HUES6 (cell line): ENCODE results near the gene PLSCR4.
"Not testable (repeated sequence)": the region's sequence is repeated elsewhere in the genome, so short reads cannot be mapped to it uniquely, and the experiment has no call there.

Experiments used
- H3K27ac ChIP-seq: 2 replicates; pipeline ENCODE4 v1.7.0; 2013; ENCODE audit warnings: low read depth, mild to moderate bottlenecking, low read length, inconsistent platforms
- H3K27me3 ChIP-seq: 2 replicates; pipeline ENCODE4 v1.6.1; 2013; ENCODE audit warnings: low read length; ENCODE audit not compliant: control insufficient read depth, insufficient read depth
- H3K36me3 ChIP-seq: 2 replicates; pipeline ENCODE4 v1.6.1; 2013; ENCODE audit warnings: low read length; ENCODE audit not compliant: control insufficient read depth, insufficient read depth
- H3K4me1 ChIP-seq: 2 replicates; pipeline ENCODE4 v1.6.1; 2013; ENCODE audit warnings: low read length; ENCODE audit not compliant: control insufficient read depth, insufficient read depth
- H3K4me3 ChIP-seq: 2 replicates; pipeline ENCODE4 v1.5.1; 2013; ENCODE audit warnings: low read depth, low read length
- H3K9ac ChIP-seq: one replicate; pipeline ENCODE4 v1.6.1; 2013; ENCODE audit warnings: mild to moderate bottlenecking, low read length
- H3K9me3 ChIP-seq: 2 replicates; pipeline ENCODE4 v1.6.1; 2013; ENCODE audit warnings: low read depth, low read length; ENCODE audit not compliant: control insufficient read depth, insufficient read depth

PLSCR4 gene

GRCh38 chr3:146246526-146246925 is 4.4 kb downstream of the PLSCR4 start:
- H3K4me1 ChIP-seq: no peaks in the 10 kb centered on the region
- H3K36me3 ChIP-seq: no peaks in the 10 kb centered on the region; the same call in 1 of the 2 replicates
- peaks cover 3% of the 10 kb centered on the region; the same call in 1 of the 2 replicates for H3K27me3 ChIP-seq
- H3K9me3 ChIP-seq: peaks cover 9% of the 10 kb centered on the region; the same call in 1 of the 2 replicates
- H3K27ac ChIP-seq: no peak overlapping the region
- no peak overlapping the region for H3K9ac ChIP-seq
- no peak overlapping the region for H3K4me3 ChIP-seq

- Histone ChIP-seq H3K36me3 (no peaks in the 10 kb centered on the region; the same call in 1 of the 2 replicates), H3K4me1 (no peaks in the 10 kb centered on the region), H3K27ac (no peak overlapping the region), H3K9me3 (peaks cover 13% of the 10 kb centered on the region; the same call in 1 of the 2 replicates), H3K4me3 (no peak overlapping the region), H3K9ac (no peak overlapping the region), H3K27me3 (no peaks in the 10 kb centered on the region)
Observed at GRCh38 chr3:146243559-146243958, 7.3 kb downstream of the PLSCR4 start.

GRCh38 chr3:146241523-146242240 is 9.2 kb downstream of the PLSCR4 start:
- H3K4me1 ChIP-seq: no peaks in the 10 kb centered on the region
- H3K27ac ChIP-seq: no peak overlapping the region
- H3K9me3 ChIP-seq: peaks cover 24% of the 10 kb centered on the region; the same call in 1 of the 2 replicates
- H3K27me3 ChIP-seq: no peaks in the 10 kb centered on the region
- H3K36me3 ChIP-seq: no peaks in the 10 kb centered on the region; the same call in 1 of the 2 replicates
- no peak overlapping the region for H3K9ac ChIP-seq
- H3K4me3 ChIP-seq: no peak overlapping the region

DNA sequence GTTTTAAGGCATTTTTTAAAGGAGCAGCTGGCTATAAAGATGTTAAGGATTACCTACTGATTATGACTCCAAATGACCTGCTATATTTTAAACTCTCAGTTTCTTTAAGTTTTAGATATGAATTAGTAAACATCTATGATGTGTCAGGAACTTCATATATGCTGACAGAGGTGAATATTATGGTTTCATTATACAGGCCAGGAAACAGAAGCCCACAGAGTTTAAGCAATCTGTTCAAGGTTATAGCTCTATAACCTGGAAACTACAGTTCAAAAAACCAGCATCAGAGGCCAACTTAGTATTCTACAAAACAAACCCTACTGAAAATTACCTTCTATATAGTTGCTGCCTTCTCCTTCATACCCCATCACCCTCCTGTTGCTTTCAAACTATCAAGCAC is 17.4 kb downstream of the PLSCR4 start:
- Histone ChIP-seq H3K4me3 (no peak overlapping the region), H3K4me1 (no peaks in the 10 kb centered on the region), H3K9ac (no peak overlapping the region), H3K36me3 (no peaks in the 10 kb centered on the region), H3K27ac (no peak overlapping the region), H3K27me3 (no peaks in the 10 kb centered on the region), H3K9me3 (peaks cover 32% of the 10 kb centered on the region)

- no peaks in the 10 kb centered on the region; the same call in 1 of the 2 replicates for H3K9me3 ChIP-seq
- H3K27ac ChIP-seq: no peak overlapping the region
- H3K27me3 ChIP-seq: no peaks in the 10 kb centered on the region
- peaks cover 11% of the 10 kb centered on the region for H3K4me1 ChIP-seq
- H3K36me3 ChIP-seq: no peaks in the 10 kb centered on the region
- no peak overlapping the region for H3K9ac ChIP-seq
- no peak overlapping the region for H3K4me3 ChIP-seq
Observed at GRCh38 chr3:146227486-146227885, 23.4 kb downstream of the PLSCR4 start.

DNA sequence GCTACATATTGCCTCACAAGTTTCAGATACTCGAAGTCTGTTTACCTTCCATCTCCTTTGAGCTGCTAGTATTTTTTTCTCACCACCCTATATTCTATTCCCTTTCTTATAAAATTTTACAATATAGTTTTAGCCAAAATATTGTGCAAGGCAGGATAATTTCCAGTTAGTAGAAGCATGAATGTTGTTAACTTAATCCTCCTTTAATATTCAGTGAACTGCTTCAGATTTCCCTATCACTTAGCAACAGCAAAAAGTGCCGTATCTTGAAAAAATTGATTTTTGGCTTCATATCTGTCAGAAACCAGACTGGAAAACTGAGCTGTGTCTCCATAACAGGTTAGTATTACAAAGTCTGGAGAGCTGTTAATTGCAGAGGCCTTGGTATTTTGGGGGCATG is 24.0 kb downstream of the PLSCR4 start:
- Histone ChIP-seq H3K4me3 (no peak overlapping the region), H3K9me3 (no peaks in the 10 kb centered on the region; the same call in 1 of the 2 replicates), H3K27me3 (no peaks in the 10 kb centered on the region), H3K36me3 (no peaks in the 10 kb centered on the region), H3K4me1 (peaks cover 13% of the 10 kb centered on the region), H3K9ac (no peak overlapping the region), H3K27ac (no peak overlapping the region)

DNA sequence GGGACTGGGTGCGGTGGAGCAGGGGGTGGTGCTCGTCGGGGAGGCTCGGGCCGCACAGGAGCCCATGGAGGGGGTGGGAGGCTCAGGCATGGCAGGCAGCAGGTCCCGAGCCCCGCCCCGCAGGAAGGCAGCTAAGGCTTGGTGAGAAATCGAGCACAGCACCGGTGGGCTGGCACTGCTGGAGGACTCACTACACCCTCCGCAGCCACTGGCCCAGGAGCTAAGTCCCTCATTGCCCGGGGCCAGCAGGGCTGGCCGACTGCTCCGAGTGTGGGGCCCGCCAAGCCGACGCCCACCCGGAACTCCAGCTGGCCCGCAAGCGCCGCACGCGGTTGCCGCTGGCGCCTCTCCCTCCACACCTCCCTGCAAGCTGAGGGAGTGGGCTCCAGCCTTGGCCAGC is 25.4 kb downstream of the PLSCR4 start:
- not testable (repeated sequence) for H3K27me3 ChIP-seq, H3K9ac ChIP-seq, H3K4me3 ChIP-seq, H3K36me3 ChIP-seq, H3K9me3 ChIP-seq, H3K27ac ChIP-seq
- peaks cover 13% of the 10 kb centered on the region for H3K4me1 ChIP-seq

DNA sequence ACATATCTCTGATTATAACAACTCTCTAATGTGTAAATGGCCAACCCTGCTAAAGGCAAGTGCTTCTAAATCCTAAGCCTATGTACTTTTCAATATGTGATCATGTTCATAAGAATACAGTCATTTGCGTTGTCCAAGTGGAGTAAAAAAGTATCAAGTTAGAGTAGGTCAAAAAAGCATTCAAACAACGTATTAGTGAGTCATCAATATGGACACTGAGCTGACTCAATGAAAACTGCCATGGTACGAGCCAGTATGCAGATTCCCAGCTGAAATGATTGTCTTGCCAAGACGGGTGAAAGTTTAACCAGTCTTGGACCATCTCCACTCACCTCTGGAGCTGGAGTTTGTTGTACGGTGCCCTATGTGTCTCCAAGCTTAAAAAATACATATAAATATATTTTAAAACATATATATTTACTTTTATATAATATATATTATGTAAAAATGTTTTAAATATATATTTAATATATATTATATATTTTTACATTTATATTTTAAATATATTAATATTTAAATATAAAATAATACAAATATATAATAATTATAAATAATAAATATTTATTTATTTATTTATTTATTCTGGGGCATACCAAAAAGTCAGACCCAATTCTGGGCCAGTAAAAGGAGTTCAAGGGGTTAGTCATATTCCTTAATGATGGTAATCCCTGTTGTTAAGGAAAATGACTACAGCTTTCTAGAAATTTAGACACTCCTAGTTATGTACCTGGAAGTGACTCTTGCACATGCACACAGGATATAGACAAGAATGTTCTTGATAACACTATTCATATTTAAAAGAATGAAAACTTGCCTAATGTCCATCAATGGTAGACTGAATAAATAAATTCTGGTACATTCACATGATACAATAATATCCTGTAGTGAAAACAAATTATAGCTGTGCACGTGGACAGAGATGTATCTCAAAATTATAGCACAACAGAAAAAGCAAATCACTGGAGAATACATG is 27.2 kb downstream of the PLSCR4 start:
- H3K9me3 ChIP-seq: no peaks in the 10 kb centered on the region
- H3K27ac ChIP-seq: no peak overlapping the region
- no peaks in the 10 kb centered on the region for H3K27me3 ChIP-seq
- no peak overlapping the region for H3K9ac ChIP-seq
- H3K4me3 ChIP-seq: no peak overlapping the region
- H3K36me3 ChIP-seq: no peaks in the 10 kb centered on the region
- H3K4me1 ChIP-seq: peaks cover 13% of the 10 kb centered on the region

DNA sequence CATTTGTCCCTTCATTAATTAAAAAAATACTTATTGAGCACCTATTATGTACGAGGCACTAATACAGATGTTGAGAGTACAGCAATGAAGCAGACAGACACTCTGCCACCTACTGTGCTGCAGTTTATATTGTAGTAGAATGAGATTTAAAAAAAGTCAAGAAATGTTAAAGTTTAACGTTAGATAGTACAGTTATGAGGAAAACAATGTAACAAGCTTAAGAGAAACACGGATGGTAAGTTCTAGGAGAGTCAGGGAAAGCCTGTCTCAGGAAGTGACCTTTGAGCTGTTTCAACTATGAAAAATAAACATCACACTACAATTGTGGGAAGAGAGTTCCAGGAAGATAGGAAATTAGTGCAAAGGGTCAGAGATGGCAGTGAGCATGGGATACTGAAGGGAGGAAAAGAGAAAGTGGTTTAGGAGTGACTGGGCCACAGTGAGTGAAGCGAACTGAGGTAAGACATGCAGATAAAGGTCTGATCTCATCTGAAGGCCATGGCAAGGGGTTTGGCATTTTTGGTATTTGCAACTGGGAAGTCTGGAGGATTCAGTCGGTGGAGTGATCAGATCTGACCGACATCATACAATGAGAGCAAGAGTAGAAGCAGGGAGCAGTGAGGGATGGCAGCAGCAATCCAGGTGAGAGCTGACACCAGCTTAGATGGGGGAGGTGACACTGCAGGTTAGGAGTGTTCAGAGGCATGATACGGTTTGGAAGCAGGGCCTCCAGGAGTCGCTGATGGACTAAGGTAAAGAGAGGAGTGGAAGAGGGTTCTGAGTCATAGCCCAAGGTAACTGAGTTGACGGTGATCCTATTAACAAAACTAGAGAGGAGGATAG is 28.5 kb downstream of the PLSCR4 start:
- H3K9me3 ChIP-seq: no peaks in the 10 kb centered on the region

GRCh38 chr3:146221276-146221675 is 29.6 kb downstream of the PLSCR4 start:
- no peaks in the 10 kb centered on the region for H3K9me3 ChIP-seq
- H3K36me3 ChIP-seq: no peaks in the 10 kb centered on the region
- no peak overlapping the region for H3K9ac ChIP-seq
- no peak overlapping the region for H3K4me3 ChIP-seq
- no peak overlapping the region for H3K27ac ChIP-seq
- H3K27me3 ChIP-seq: no peaks in the 10 kb centered on the region
- peaks cover 5% of the 10 kb centered on the region for H3K4me1 ChIP-seq

More for the DNA sequence above, 28.5 kb downstream of the PLSCR4 start:
- H3K27me3 ChIP-seq: no peaks in the 10 kb centered on the region
- no peak overlapping the region for H3K9ac ChIP-seq
- H3K4me1 ChIP-seq: peaks cover 9% of the 10 kb centered on the region
- H3K4me3 ChIP-seq: no peak overlapping the region
- H3K36me3 ChIP-seq: no peaks in the 10 kb centered on the region
- no peak overlapping the region for H3K27ac ChIP-seq
